GM10248 (cell line): Measurements from ENCODE around the gene DHODH.
"Not testable (repeated sequence)": the region's sequence is repeated elsewhere in the genome, so short reads cannot be mapped to it uniquely, and the experiment has no call there.

Experiments used
- CTCF ChIA-PET: fragments of 300-600 bp; sonication (Branson Sonifier 250); formaldehyde crosslinking; extraction: SDS; loops from one replicate; lab custom pipeline; 2021; ENCODE audit warnings: antibody characterized with exemption; lab: Yijun Ruan, JAX
- POLR2A ChIA-PET: fragments of 350-650 bp; sonication (Branson Sonifier 250); formaldehyde crosslinking; extraction: SDS; loops from one replicate; lab custom pipeline; 2020; ENCODE audit warnings: antibody characterized with exemption; lab: Yijun Ruan, JAX
- DNase-seq: peaks from one replicate; pipeline ENCODE4 v3.0.0; 2012; ENCODE audit errors: extremely low spot score
- CTCF ChIP-seq: IDR thresholded peaks from 2 replicates; pipeline ENCODE4 v1.5.1; 2012; ENCODE audit warnings: mild to moderate bottlenecking, low read depth; ENCODE audit errors: extremely low read depth, missing control alignments, control extremely low read depth

DHODH gene

GRCh38 chr16:71986131-71986530, 22.4 kb upstream of the DHODH start:
- ChIA-PET CTCF (no interaction called here), POLR2A (no interaction called here)
- DNase-seq = no peak
- no peak for TF ChIP-seq CTCF

- no peak for DNase-seq
- TF ChIP-seq CTCF = no peak
- ChIA-PET CTCF (no interaction called here), POLR2A (no interaction called here)
These were observed 13.5 kb upstream of the DHODH start for GRCh38 chr16:71995038-71995437.

- CTCF ChIA-PET, DNase-seq, POLR2A ChIA-PET: not testable (repeated sequence)
These were observed 11.0 kb upstream of the DHODH start for GRCh38 chr16:71997578-71997977.

GRCh38 chr16:72001180-72001874, 7.2 kb upstream of the DHODH start:
- ChIA-PET CTCF (interaction anchor here (1.0 kb wide), 1 partner anchor 40 kb away, joined by 4 read pairs; no protein-coding TSS in a partner anchor), POLR2A (no interaction called here)
- DNase-seq = no peak
- no peak for TF ChIP-seq CTCF

GRCh38 chr16:72002619-72003018, 5.9 kb upstream of the DHODH start:
- no peak for DNase-seq
- POLR2A ChIA-PET = no interaction called here

GRCh38 chr16:72008065-72008423, 500 bp upstream of the DHODH start:
- CTCF ChIA-PET, DNase-seq, POLR2A ChIA-PET: not testable (repeated sequence)

More at GRCh38 chr16:72002619-72003018, 5.9 kb upstream of the DHODH start:
- CTCF ChIA-PET = no interaction called here
- TF ChIP-seq CTCF = no peak

GRCh38 chr16:72009779-72010178, 1.2 kb downstream of the DHODH start:
- TF ChIP-seq CTCF = no peak
- ChIA-PET POLR2A (no interaction called here), CTCF (interaction anchor here (1.6 kb wide), 1 partner anchor 128 kb away, joined by 3 read pairs; no protein-coding TSS in a partner anchor)
- DNase-seq = no peak
